GM21390 (cell line): ENCODE measurements around the gene KAT7.

Experiments used
- ATAC-seq: cut with Tn5 transposase; IDR thresholded peaks from one replicate; pipeline ENCODE4 v1.9.1; 2021; ENCODE audit not compliant: unreplicated experiment

KAT7 gene

DNA sequence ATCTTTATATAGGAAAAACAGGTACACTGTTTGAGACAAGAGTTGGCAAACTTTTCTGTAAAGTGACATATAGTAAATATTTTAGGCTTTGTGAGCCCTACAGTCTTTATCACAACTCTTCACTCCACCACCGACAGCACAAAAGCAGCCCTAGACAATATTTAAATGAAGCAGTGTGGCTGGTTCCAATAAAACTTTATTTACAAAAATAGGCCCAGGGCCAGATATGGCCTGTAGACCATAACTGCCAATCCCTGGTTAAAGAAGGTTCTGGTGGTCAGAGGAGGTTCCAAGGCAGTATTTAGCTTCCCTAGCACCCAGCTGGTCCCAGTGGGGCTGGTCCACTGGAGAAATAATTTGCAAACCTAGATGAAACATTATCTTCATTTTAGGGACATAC is 28.2 kb upstream of the KAT7 start:
- ATAC-seq, result no peak

DNA sequence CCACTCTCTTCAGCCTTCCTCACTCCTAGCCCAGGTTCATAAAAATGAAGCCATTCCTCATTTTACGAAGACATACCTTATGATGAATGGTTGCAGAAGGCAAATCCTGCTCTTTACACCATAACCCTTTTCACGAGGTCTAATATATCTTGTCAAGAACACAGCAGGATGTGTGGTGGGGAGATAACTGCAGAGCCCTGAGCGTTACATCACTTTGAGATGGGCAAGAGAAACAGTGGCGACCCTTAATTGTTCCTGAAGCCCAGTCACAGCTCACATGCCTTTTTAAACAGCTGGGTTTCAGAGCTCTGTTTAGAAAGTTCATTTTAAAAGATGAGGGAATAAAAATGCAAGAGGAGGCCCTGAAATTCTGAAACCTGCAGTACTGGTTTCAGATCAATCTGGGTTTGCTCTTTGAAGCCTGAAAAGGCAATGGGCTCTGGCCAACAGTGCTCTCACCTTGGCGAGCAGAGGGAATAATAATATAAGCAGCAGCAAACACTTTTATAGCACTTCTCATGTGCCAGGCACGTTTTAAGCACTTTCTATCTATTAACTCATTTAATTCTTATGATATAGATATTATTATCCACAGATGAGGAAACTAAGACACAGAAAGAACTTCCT is 27.4 kb upstream of the KAT7 start:
- ATAC-seq, result no peak

GRCh38 chr17:49762151-49762941 is 26.1 kb upstream of the KAT7 start:
- ATAC-seq, result no peak

GRCh38 chr17:49763735-49764558 is 24.5 kb upstream of the KAT7 start, which contains the start of gene FAM117A:
FAM117A (minus strand) TSS chr17:49764131; CDS start chr17:49764087, 44 bp downstream.
- peak; percentile 90 for ATAC-seq

GRCh38 chr17:49764559-49765180 is 23.8 kb upstream of the KAT7 start:
- no peak for ATAC-seq

GRCh38 chr17:49766918-49767530 is 21.5 kb upstream of the KAT7 start:
- ATAC-seq, result no peak

- no peak for ATAC-seq
Observed at GRCh38 chr17:49775546-49776260, 12.8 kb upstream of the KAT7 start.

DNA sequence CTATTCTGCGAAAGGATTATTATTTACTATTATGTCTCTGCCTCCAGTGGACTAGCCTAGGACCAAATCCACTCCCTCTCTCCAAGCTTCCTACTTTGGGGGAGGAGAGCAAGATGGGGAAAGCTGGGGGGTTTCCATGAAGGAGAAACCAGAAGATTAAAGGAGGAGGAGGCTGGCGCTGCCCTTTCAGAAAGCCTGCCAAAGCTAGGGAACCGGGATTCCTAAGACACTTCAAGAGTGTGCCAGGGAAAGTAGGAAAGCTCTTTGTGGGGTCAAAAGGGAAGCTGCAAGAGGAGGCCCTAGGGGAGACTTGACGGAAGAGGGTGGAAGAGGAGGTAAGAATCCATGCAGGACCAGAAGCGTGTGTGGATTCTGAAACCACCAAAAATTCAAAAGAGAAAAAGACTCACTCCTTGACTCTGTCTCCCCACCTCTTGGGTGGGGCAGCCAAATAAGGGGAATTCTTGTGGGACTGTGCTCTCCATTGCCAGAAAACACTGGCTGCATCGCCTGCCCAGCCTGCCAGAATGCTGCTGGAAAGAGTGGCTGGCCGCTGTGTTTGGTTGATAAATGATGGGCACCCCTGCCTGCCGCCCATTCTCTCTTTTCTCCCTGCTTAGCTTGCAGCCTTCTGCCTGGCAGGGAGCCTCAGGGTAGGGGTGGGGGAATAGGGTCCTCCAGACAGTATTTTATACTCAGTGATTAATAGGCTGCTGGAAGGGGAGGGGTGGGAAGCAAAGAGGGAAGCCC is 11.8 kb upstream of the KAT7 start:
- ATAC-seq, result no peak

- no peak for ATAC-seq
Observed at GRCh38 chr17:49777563-49777962, 10.9 kb upstream of the KAT7 start.

DNA sequence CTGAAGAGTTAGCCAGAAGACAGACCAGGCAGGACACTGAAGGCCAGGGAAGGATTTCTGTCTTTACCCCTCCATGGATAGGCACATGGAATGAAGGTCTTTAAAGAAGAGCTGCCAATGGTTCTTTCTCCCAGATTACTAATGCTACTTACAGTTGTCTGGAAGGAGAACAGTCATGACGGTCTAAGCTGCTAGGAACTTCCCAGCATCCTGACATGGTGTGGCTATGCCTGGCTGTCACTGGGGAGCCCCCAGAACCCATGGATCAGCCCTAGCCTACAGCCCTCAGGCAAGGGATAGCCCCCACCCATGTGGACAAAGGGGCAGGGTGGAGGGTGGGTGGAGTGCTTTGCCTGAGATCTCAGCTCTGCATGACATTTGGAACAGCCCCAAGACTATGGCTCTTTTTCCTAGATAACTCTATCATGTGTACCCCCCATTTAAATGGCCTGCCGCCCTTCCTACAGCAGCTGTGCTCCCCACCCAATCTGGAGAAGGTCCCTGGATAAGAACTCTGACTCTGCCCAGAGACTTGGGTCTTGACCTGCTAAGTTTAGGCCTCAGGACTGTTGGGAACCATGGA is 9.2 kb upstream of the KAT7 start:
- no peak for ATAC-seq

DNA sequence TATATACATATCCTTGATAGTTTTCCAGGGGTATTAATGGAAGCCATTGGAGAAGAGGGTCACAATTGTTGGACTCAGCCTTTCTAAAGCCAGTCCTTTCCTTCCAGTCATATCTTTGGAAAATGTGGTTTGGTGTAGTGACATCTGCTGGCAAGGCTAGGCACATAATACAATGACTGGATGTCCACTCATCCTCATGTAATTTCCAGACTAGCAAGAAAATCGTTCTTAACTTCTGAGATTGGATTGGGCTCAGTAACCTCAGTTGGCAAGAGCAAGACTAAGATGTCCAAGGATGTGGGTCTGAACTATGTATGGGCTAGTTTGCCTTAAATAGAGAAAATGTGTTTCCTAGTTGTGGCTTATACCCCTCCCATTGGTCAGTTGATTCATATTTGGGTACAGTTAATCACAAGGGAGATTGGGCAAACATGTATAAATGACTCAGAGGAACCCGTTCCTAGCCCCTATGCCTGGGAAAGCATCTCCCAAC is 8.7 kb upstream of the KAT7 start:
- no peak for ATAC-seq

DNA sequence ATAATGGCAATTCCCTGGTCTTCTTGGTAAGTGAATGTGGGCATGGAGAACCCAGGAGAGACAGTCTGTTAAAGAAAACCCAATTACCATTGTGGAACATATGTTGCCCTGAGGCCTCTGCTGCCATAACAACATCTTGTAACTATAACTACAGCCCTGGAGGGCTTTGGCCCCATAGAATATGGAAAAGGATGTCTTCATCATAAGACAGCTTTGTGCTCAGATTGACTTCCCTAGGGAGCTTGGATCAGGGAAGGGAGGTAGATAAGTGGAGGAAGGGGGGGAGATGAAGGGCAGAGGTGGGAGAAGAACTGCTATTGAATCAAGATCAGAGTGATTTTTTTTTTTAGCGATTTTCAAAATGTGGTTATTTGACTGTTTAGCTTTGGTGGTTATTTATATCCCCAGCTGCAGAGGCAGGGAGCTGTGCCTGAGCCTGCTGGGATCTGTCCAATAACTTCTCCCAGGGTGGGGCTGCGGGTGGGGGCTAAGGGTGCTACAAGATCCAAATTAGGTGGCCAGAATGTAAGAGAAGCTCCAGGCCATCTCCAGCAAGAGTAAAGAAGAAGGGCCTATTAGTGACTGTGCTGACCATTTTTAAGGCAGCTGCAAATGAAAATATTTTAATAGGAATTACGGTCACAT is 5.3 kb upstream of the KAT7 start:
- no peak for ATAC-seq

DNA sequence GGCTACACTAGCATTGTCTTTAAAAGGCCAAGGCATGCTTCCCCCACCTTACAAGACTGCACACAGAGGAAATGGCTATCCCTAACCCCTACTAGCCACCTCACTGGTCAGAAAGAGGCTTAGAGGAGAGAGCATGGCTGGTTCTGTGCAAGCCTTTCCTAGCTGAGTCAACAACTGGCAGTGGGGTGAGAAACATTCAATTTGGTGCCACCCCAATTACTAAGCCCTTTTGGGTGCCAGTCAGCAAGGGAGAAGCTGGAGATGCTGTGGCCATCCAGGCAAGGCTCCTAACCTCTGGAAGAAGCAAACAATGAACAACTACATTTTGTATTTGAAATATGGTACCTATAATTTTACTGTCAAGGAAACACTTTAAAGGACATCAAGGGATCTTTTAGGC is 4.7 kb upstream of the KAT7 start:
- no peak for ATAC-seq

GRCh38 chr17:49784636-49785035 is 3.8 kb upstream of the KAT7 start:
- no peak for ATAC-seq

- ATAC-seq, result no peak
Observed at GRCh38 chr17:49787884-49788477, 500 bp upstream of the KAT7 start.

GRCh38 chr17:49789243-49789578 is 730 bp downstream of the KAT7 start:
- no peak for ATAC-seq

DNA sequence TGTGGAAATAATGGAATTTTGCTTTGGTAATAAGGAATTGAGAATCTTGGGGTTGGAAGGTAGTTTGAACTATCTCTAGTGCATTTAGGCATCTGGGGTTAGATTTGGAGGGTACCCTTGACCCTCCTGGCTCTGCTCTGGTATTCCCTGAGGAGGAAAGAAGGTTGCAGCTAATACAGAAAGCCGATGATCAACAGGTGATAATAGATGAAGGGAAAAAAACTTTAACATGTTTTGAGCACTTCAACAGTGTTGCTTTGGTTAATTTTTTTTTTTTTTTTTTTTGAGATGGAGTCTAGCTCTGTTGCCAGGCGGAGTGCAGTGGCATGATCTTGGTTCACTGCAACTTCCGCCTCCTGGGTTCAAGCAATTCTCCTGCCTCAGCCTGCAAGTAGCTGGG is 4.8 kb downstream of the KAT7 start:
- no peak for ATAC-seq

DNA sequence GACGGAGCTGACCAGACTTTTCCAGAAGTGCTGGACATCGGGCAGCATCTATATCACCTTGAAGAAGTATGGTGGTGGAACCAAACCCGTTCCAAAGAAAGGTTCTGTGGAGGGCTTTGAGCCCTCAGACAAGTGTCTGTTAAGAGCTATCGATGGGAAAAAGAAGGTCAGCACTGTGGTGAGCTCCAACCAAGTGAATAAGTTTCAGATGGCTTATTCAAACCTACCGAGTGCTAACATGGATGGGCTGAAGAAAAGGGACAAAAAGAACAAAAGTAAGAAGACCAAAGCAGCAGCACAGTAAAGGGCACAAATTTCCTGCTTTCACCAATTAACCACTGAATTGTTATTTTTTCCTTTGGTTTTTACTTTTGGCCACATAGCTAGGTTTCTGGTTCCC is 6.9 kb downstream of the KAT7 start:
- no peak for ATAC-seq
